Ovary (tissue), 9 donors: Measurements from ENCODE around the gene GDF7. TPM values are rescaled to one million over a fixed set of nuclear protein-coding genes. Genes with fewer than 3 reads are reported as not detected.

Experiments used
- DNase-seq, 5 donors: peaks; one replicate each; pipeline ENCODE4 v3.0.0-alpha.2; 2019 to 2020
- H3K27ac ChIP-seq, 2 donors: fragments of 200-600 bp; one replicate each; pipeline versions ENCODE4 v1.5.1 to v1.8.0; 2019 to 2022
- H3K27me3 ChIP-seq: fragments of 200-600 bp; one replicate; pipeline ENCODE4 v1.8.0; 2022
- H3K36me3 ChIP-seq: fragments of 200-600 bp; sonication (generic); one replicate; pipeline ENCODE4 v1.5.1; 2019
- H3K4me1 ChIP-seq: one replicate; pipeline ENCODE4 v1.8.1; 2013; ENCODE audit warnings: mild to moderate bottlenecking, moderate library complexity; ENCODE audit not compliant: insufficient read depth
- H3K4me3 ChIP-seq: fragments of 200-600 bp; sonication (generic); one replicate; pipeline ENCODE4 v1.5.1; 2017
- H3K9me3 ChIP-seq, 2 donors: fragments of 200-600 bp in 1 of 2; sonication (generic) in 1 of 2; one replicate each; pipeline versions ENCODE4 v1.5.1 to v1.8.1; 2013 to 2019; ENCODE audit warnings: mild to moderate bottlenecking in 1 of 2, moderate library complexity in 1 of 2
- EP300 ChIP-seq: sonication (generic); formaldehyde crosslinking; IDR thresholded peaks from one replicate; pipeline ENCODE4 v1.6.1; 2017; ENCODE audit warnings: antibody characterized with exemption
- POLR2A ChIP-seq: fragments of 450-650 bp; IDR thresholded peaks from one replicate; pipeline ENCODE4 v1.6.1; 2017; ENCODE audit warnings: antibody characterized with exemption, mild to moderate bottlenecking, moderate library complexity
- WGBS, 3 donors: extraction: QIAGEN DNeasy Blood & Tissue Kit in 1 of 3; methylation state at CpG; one replicate each; pipeline versions ENCODE4 v1.1.5 to v1.1.7; 2013 to 2017; 5-methylcytosine and 5-hydroxymethylcytosine counted together
- intact Hi-C, 4 donors: fragments of 100-400 bp; cut with DNase I; formaldehyde crosslinking; loops; one replicate each; pipeline versions ENCODE4 v1.11.0 to v1.15.1; 2022 to 2023
- polyA plus RNA-seq, 2 donors: library from polyadenylated mRNA; stranded (reverse); fragments of 200-250 nt in 1 of 2; fragments of 350-450 nt in 1 of 2; fragmentation: Illumina TruSeq in 1 of 2; extraction: RNeasy Lipid Tissue Mini Kit (QIAGEN cat#74804) in 1 of 2; gene quantifications; one replicate each; pipeline ENCODE4 v1.2.3, GENCODE V29; 2013 to 2014
- total RNA-seq, 7 donors: library from RNA; depleted of rRNA in 2 of 7; stranded (reverse); fragments of >200 nt in 2 of 7; fragmentation: NEBNext Ultra II Directional in 3 of 7; extraction: Animal tissue kit (Norgen Biotek cat#: 25700) in 3 of 7; gene quantifications; one replicate each; pipeline versions ENCODE4 v1.1.0 to v1.2.4, GENCODE V29; 2016 to 2023
- TF ChIP-seq, protein P1 (sequence below), 3 donors: fragments of 450-650 bp in 2 of 3; fragments of 200-600 bp in 1 of 3; IDR thresholded peaks; one replicate each; pipeline versions ENCODE4 v1.5.1 to v1.8.0; 2016 to 2022; ENCODE audit warnings: antibody characterized with exemption in 3 of 3, mild to moderate bottlenecking in 1 of 3
- donor health status: DM: no; HTN: no; CAD: no; lungs with moderate emphysema.
- donor health status: DM: no; HTN: no; CAD: no.
- donor health status: Bipolar disorder and iron deficiency.
- donor health status: DM: yes; HTN: yes; CAD: no.
- donor health status: DM: no; HTN: no; CAD: no.
- donor health status: DM: yes; HTN: yes; CAD: no.

The GDF7 gene
- total and polyA plus RNA-seq, 9 donors, result 0.11 to 1.7 (median 0.48) TPM

DNA sequence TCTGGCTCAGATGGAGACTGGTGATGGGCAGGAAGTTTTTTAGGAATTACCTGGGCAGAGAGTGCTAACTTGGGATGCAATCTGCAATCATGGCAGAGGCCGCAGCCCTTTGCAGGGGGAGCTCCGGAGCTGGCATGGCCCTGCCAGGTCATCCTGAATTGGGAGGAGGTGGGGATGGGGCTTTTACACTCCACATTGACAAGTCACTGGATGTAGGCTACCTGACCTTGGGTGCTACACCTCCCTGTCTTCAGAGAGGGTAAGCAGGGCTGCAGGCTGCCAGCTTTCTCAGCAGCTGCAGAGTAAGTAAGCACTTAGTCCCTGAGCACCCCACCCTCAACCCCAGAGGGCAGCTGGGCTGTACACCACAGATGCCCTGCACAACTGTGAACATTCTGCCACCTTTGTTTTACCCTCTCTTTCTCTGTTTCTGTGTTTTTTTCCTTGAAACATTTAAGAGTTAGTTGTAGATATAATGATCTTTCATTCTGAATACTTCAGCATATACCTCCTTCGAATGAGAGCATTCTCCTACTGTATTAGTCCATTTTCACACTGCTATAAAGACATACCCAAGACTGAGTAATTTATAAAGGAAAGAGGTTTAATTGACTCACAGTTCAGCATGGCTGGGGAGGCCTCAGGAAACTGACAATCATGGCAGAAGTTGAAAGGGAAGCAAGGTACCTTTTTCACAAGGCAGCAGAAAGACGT lies 9.3 kb upstream of the GDF7 start:
- H3K27me3 ChIP-seq, result no peaks in the 10 kb centered on the region
- TF ChIP-seq, protein P1, sequence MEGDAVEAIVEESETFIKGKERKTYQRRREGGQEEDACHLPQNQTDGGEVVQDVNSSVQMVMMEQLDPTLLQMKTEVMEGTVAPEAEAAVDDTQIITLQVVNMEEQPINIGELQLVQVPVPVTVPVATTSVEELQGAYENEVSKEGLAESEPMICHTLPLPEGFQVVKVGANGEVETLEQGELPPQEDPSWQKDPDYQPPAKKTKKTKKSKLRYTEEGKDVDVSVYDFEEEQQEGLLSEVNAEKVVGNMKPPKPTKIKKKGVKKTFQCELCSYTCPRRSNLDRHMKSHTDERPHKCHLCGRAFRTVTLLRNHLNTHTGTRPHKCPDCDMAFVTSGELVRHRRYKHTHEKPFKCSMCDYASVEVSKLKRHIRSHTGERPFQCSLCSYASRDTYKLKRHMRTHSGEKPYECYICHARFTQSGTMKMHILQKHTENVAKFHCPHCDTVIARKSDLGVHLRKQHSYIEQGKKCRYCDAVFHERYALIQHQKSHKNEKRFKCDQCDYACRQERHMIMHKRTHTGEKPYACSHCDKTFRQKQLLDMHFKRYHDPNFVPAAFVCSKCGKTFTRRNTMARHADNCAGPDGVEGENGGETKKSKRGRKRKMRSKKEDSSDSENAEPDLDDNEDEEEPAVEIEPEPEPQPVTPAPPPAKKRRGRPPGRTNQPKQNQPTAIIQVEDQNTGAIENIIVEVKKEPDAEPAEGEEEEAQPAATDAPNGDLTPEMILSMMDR (IDR thresholded peaks at IDR 0.05), result no peak
- no peak for TF ChIP-seq EP300
- TF ChIP-seq POLR2A, result no peak
- 76 to 78% (median 76%) methylated on average over 4 of the region's 4 CpGs for WGBS, 3 donors
- intact Hi-C loops, result no loop called here
- H3K27ac ChIP-seq, result no peak overlapping the region
- no peaks in the 10 kb centered on the region for H3K4me1 ChIP-seq
- no peak overlapping the region for H3K4me3 ChIP-seq
- H3K9me3 ChIP-seq, result no peaks in the 10 kb centered on the region
- DNase-seq, result peak in 1 of 5 donors; percentile 21
- H3K36me3 ChIP-seq, result no peaks in the 10 kb centered on the region

- TF ChIP-seq EP300 (no peak), POLR2A (no peak)
- TF ChIP-seq, protein P1 (IDR thresholded peaks at IDR 0.05), result no peak
- 43 to 51% (median 50%) methylated on average over 8 of the region's 8 CpGs for WGBS, 3 donors
- intact Hi-C loops, result no loop called here
- no peaks in the 10 kb centered on the region for H3K9me3 ChIP-seq
- no peak for DNase-seq
- no peak overlapping the region for H3K27ac ChIP-seq
- no peaks in the 10 kb centered on the region for H3K4me1 ChIP-seq
- no peaks in the 10 kb centered on the region for H3K36me3 ChIP-seq
- no peak overlapping the region for H3K4me3 ChIP-seq
- H3K27me3 ChIP-seq, result no peaks in the 10 kb centered on the region
These were observed 6.2 kb upstream of the GDF7 start for GRCh38 chr2:20660506-20661420.

DNA sequence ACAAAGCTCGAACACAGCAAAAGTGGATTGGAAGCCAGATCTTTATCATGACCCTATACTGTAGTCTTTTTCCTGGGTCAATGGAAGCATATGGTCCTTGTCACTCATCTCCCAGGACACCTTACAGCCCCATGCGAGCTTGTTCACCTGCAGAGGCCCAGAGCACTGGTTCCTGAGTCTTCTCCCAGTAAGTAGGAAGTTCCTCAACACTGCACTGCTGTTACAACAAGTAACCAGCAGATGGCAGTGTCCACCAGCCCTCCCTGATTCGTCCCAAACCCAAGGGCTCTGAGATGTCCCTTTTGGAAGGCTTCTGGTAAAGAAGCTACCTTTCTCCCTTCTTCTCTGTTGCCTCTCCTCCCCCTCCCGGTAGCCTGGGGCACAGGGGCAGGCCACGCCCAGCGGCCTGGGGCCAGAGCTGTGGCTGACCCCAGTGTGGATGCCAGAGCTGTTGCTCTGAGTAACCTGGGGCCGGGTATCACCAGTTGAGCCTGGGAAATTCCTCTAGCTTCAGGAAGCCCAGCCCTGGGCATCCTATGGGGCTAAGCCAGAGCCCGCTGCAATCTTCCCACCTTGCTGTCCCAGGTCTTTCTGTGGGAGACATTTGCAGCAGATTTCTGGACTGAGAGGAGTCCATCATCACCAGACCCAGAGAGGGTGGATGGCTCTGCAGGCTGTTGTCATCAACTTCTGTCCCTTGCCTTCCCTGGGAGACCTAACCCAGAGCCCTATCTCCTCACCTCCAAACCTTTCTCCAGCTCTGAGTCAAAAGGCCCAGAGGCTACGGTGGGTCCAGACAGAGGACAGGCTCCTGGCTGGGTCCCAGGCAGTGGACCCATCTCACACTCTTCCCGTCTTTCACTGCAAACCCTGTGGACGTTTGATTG lies 5.3 kb upstream of the GDF7 start:
- Histone ChIP-seq H3K27me3 (no peaks in the 10 kb centered on the region), H3K4me1 (peaks cover 4% of the 10 kb centered on the region), H3K27ac (no peak overlapping the region), H3K4me3 (no peak overlapping the region), H3K36me3 (no peaks in the 10 kb centered on the region), H3K9me3 (no peaks in the 10 kb centered on the region)
- peak; percentile 42 to 73 (median 70) for DNase-seq
- TF ChIP-seq, protein P1 (IDR thresholded peaks at IDR 0.05), result peak; percentile 80 to 87 (median 83)
- no peak for TF ChIP-seq EP300
- intact Hi-C loops, result loop anchor here in 2 of 4 donors (2.0 kb wide), 2 partner anchors 297 to 301 kb away; no protein-coding TSS in a partner anchor
- WGBS, 3 donors, result 29 to 37% (median 33%) methylated on average over 11 of the region's 11 CpGs
